ENCODE measurements around the gene KCNK3. TPM values are rescaled to one million over a fixed set of nuclear protein-coding genes. Genes with fewer than 3 reads are reported as not detected.
"Not testable (repeated sequence)": the region's sequence is repeated elsewhere in the genome, so short reads cannot be mapped to it uniquely, and the experiment has no call there.

The KCNK3 gene
- total RNA-seq, 1 experiment from 2014 or later: 32.8 TPM

GRCh38 chr2:26665296-26665695 lies 27.2 kb upstream of the KCNK3 start:
- intact Hi-C loops (cut with micrococcal nuclease; ENCODE audit: unreplicated experiment): not testable (repeated sequence)

DNA sequence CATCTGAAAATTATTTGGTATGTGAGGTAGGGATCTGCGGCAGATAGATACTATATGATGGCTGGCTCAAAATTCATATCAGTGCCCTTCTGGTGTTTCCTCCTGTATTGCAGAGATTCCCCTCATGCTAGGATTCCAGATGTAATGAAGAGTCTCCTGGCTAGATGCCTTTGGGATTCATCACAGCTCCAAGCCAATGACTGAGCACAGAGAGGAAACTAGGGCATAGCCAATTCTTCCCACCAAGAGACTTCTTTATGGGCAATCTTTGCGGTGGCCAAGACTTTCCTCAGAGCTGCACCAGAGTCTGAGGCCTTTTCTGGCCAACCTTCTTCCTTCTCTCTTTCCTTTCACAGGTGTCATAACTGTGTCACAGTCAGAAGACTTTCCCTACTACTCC lies 25.9 kb upstream of the KCNK3 start:
- DNase-seq (ENCODE audit: low read depth, low spot score) (no peak), ATAC-seq (no peak)
- H3K4me3 ChIP-seq (ENCODE audit: low read depth in 2 of 2, low read length in 2 of 2): no peak overlapping the region
- H3K36me3 ChIP-seq (ENCODE audit: control insufficient read depth, insufficient read depth, low read length): no peaks in the 10 kb centered on the region
- no peak overlapping the region for H3K27ac ChIP-seq (ENCODE audit: low read length)
- TF ChIP-seq POLR2AphosphoS5 (IDR thresholded peaks at IDR 0.05; ENCODE audit: low read depth, low read length): no peak
- TF ChIP-seq REST (IDR thresholded peaks at IDR 0.05; ENCODE audit: insufficient read depth in 1 of 2, low read depth in 2 of 2, low read length in 1 of 2): no peak
- no peak for TF ChIP-seq TCF7L2 (IDR thresholded peaks at IDR 0.05; ENCODE audit: low read depth, low read length)
- TF ChIP-seq CTCF (IDR thresholded peaks at IDR 0.05): no peak
- no peak for TF ChIP-seq SIN3A (IDR thresholded peaks at IDR 0.05; ENCODE audit: borderline replicate concordance, insufficient read depth, low read depth, low read length)
- peaks cover 8% of the 10 kb centered on the region for H3K27me3 ChIP-seq (ENCODE audit: control insufficient read depth, insufficient read depth, low read length)
- H3K4me1 ChIP-seq (ENCODE audit: control insufficient read depth, insufficient read depth, low read length): no peaks in the 10 kb centered on the region
- POLR2A ChIA-PET: no interaction called here
- in situ Hi-C loops (cut with HindIII; ENCODE audit: low pct_unique_long_range_greater_than_20kb, low sequenced_read_pairs): no loop called here
- H3K9me3 ChIP-seq (ENCODE audit: control insufficient read depth, insufficient read depth, low read depth, low read length): no peaks in the 10 kb centered on the region
- no TSS peak for BruUV-seq (replicated peaks)
- intact Hi-C loops (cut with micrococcal nuclease; ENCODE audit: unreplicated experiment): no loop called here
- CTCF ChIA-PET: no interaction called here

More at GRCh38 chr2:26665296-26665695, 27.2 kb upstream of the KCNK3 start:
- H3K27me3 ChIP-seq (ENCODE audit: control insufficient read depth, insufficient read depth, low read length); ATAC-seq; H3K36me3 ChIP-seq (ENCODE audit: control insufficient read depth, insufficient read depth, low read length); H3K9me3 ChIP-seq (ENCODE audit: control insufficient read depth, insufficient read depth, low read depth, low read length); H3K27ac ChIP-seq (ENCODE audit: low read length); DNase-seq (ENCODE audit: low read depth, low spot score); POLR2A ChIA-PET; BruUV-seq (replicated peaks); H3K4me3 ChIP-seq (ENCODE audit: low read depth in 2 of 2, low read length in 2 of 2); in situ Hi-C loops (cut with HindIII; ENCODE audit: low pct_unique_long_range_greater_than_20kb, low sequenced_read_pairs); H3K4me1 ChIP-seq (ENCODE audit: control insufficient read depth, insufficient read depth, low read length); CTCF ChIA-PET: not testable (repeated sequence)

- CTCF ChIA-PET: no interaction called here
- TF ChIP-seq CTCF (IDR thresholded peaks at IDR 0.05) (no peak), TCF7L2 (IDR thresholded peaks at IDR 0.05; ENCODE audit: low read depth, low read length) (no peak), REST (IDR thresholded peaks at IDR 0.05; ENCODE audit: insufficient read depth in 1 of 2, low read depth in 2 of 2, low read length in 1 of 2) (no peak), POLR2AphosphoS5 (IDR thresholded peaks at IDR 0.05; ENCODE audit: low read depth, low read length) (no peak), SIN3A (IDR thresholded peaks at IDR 0.05; ENCODE audit: borderline replicate concordance, insufficient read depth, low read depth, low read length) (no peak)
- intact Hi-C loops (cut with micrococcal nuclease; ENCODE audit: unreplicated experiment) (no loop called here), in situ Hi-C loops (cut with HindIII; ENCODE audit: low pct_unique_long_range_greater_than_20kb, low sequenced_read_pairs) (no loop called here)
- Histone ChIP-seq H3K4me3 (ENCODE audit: low read depth in 2 of 2, low read length in 2 of 2) (no peak overlapping the region), H3K9me3 (ENCODE audit: control insufficient read depth, insufficient read depth, low read depth, low read length) (no peaks in the 10 kb centered on the region), H3K27ac (ENCODE audit: low read length) (no peak overlapping the region), H3K4me1 (ENCODE audit: control insufficient read depth, insufficient read depth, low read length) (no peaks in the 10 kb centered on the region), H3K27me3 (ENCODE audit: control insufficient read depth, insufficient read depth, low read length) (peaks cover 8% of the 10 kb centered on the region), H3K36me3 (ENCODE audit: control insufficient read depth, insufficient read depth, low read length) (no peaks in the 10 kb centered on the region)
- no peak for ATAC-seq
- POLR2A ChIA-PET: no interaction called here
- DNase-seq (ENCODE audit: low read depth, low spot score): no peak
- no TSS peak for BruUV-seq (replicated peaks)
Observed at GRCh38 chr2:26668041-26668440, 24.5 kb upstream of the KCNK3 start.
